Stimulated activated CD4-positive, alpha-beta T cell treated with anti-CD3 and anti-CD28 coated beads, Interleukin-1b, Interleukin-23, amount 100 ng/mL, for 24 hours (primary cell): ENCODE data around the gene PMF1.
"Not testable (repeated sequence)": the region's sequence is repeated elsewhere in the genome, so short reads cannot be mapped to it uniquely, and the experiment has no call there.

ENCODE experiments used
- DNase-seq, 4 experiments: peaks; one replicate each; pipeline ENCODE4 v3.0.0-alpha.2; 2020; ENCODE audit warnings: low read depth in 4 of 4, low spot score in 1 of 4

Gene PMF1

DNA sequence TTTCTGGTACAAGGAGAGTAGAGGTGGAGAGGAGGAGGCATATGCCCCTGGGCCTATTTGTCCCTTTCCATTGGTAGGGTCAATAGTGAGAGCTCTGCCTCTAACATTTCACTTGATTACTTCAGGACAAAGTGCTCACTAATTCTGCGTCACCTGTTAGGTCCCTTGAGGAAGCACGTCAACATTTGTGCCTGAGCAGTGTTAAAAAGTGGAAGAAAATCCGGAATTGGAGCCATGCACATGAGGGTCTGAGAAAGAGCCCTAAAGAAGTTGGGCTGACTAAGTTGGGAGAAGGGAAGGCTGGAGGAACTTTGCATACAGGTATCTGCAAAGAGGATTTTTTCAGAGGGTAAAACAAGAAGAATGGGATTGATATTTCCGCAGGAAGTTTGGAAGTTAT is 17.0 kb upstream of the PMF1 start:
- DNase-seq, result no peak

- no peak for DNase-seq
These were observed 16.4 kb upstream of the PMF1 start for GRCh38 chr1:156196445-156196844.

GRCh38 chr1:156198831-156199349 is 13.9 kb upstream of the PMF1 start:
- DNase-seq, result peak in 1 of 4 experiments; percentile 34

DNA sequence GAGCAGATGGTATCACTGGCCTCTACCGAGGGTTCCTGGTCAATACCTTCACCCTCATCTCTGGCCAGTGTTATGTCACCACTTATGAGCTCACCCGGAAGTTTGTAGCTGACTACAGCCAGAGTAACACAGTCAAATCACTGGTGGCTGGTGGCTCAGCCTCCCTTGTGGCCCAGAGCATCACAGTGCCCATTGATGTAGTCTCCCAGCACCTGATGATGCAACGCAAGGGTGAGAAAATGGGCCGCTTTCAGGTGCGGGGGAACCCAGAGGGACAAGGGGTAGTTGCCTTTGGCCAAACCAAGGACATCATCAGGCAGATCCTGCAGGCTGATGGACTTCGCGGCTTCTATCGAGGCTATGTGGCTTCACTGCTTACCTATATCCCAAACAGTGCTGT is 12.8 kb upstream of the PMF1 start:
- DNase-seq, result no peak

DNA sequence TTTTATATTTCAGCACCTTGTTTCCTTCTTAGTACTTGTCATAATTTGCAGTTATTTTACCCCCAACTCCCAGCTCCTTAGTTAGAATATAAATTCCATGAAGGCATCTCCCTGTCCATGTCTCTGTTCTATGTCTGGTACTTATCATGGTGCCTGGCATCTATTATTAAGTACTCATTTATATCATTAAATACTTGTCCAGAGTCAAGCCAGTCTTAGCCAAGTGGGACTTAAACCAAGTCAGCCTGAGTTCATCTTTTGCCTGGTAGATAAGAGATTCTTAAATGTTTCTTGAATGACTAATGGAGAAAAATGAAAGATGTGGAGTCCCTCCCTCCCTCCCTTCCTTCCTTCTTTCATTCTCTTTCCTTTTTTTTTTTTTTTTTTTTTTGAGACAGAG is 9.5 kb upstream of the PMF1 start:
- DNase-seq, result no peak

- DNase-seq, result no peak
These were observed 8.1 kb upstream of the PMF1 start for GRCh38 chr1:156204686-156205085.

DNA sequence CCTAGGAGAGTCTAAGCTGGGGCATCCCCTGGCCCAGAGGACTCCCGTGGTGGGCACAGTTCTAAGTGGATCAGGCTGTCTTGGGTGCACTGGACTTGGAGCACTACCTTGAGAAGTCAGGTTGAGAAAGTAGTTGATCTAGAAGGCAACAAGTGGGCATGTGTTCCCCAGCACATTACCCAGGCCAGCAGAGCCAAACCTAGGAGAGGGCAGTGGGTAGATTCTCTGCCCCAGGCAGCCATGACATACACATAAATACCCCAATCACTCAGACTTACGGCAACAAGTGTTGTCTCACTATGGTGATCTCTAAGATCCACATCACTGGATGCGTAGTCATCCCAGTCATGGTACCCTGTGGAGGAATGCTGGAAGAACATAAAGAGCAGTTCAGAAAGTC is 1.6 kb upstream of the PMF1 start:
- no peak for DNase-seq

DNA sequence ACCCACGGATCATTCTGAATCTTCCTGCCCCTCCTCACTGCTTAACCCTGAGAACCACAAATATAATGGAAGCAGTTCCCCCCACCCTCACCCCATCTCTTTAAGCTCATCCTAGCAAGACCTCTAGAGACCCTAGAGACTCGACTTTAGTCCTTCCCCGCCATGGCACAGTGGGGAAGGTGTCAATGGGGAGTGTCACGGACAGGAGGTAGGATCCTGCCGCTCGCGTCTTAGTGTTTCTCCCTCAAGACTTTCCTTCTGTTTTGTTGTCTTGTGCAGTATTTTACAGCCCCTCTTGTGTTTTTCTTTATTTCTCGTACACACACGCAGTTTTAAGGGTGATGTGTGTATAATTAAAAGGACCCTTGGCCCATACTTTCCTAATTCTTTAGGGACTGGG is 677 bp upstream of the PMF1 start:
- DNase-seq, result no peak

DNA sequence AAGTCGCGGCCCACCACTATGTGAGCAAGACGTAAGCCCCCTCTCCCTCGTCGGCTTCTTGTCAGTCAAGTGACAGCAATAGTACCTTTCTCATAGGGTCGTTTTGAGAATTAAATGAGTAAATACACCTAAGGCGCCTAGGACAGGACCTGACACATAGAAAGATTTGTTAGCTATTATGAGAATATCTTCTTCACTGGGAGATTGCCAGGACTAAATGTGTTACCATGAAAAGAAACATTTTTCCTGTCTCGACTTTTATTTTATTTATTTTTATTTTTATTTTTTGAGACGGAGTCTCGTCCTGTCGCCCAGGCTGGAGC is 798 bp downstream of the PMF1 start:
- DNase-seq, result no peak

- DNase-seq, result peak in 1 of 4 experiments; percentile 30
These were observed 1.4 kb downstream of the PMF1 start for GRCh38 chr1:156214024-156214748.

DNA sequence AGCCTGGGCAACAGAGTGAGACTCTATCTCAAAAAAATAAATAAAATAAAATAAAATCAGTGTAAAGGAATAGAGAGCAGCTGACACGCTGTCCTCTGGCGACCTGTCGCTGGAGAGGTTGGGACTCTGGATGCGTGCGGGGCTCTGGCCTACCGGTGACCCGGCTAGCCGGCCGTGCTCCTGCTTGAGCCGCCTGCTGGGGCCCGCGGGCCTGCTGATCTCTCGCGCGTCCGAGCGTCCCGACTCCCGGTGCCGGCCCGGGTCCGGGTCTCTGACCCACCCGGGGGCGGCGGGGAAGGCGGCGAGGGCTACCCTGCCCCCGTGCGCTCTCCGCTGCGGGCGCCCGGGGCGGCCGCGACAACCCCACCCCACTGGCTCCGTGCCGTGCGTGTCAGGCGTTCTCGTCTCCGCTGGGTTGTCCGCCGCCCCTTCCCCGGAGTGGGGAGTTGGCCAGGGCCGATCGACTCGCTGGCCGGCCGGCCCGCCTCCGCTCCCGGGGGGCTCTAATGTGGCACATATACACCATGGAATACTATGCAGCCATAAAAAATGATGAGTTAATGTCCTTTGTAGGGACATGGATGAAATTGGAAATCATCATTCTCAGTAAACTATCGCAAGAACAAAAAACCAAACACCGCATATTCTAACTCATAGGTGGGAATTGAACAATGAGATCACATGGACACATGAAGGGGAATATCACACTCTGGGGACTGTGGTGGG is 3.7 kb downstream of the PMF1 start:
- DNase-seq, result not testable (repeated sequence)

DNA sequence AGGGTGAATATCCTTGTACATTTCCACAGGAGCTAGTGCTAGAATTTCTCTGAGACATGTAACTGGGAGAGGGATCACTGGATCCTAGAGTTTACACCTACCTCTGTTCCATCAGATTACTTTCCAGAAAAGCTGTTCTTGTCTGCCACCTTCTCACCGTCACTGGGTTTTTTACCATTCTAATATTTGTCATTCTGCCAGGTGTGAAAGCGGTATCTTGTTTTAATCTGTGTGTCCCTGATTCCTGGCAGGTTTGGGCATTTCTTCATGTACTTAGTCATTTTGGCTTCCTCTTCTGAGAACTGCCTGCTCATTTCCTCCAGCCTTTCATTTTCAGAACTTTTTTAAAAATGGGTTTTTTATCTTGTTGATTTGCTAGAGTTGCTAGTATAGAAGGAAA is 5.1 kb downstream of the PMF1 start:
- no peak for DNase-seq

DNA sequence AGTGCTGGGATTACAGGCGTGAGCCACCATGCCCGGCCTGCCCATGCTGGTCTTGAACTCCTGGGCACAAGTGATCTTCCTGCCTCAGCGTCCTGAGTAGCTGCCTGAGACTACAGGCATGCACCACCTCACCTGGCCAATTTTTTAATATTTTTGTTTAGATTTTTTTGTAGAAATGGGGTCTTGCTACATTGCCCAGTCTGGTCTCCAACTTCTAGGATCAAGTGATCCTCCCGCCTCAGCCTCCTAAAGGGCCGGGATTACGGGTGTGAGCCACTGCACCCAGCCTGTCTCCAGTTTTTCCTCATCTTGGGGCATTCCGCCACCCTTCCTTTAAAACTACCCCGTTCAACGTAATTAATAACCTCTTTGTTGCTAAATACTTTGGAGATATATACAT is 7.4 kb downstream of the PMF1 start:
- DNase-seq, result no peak

DNA sequence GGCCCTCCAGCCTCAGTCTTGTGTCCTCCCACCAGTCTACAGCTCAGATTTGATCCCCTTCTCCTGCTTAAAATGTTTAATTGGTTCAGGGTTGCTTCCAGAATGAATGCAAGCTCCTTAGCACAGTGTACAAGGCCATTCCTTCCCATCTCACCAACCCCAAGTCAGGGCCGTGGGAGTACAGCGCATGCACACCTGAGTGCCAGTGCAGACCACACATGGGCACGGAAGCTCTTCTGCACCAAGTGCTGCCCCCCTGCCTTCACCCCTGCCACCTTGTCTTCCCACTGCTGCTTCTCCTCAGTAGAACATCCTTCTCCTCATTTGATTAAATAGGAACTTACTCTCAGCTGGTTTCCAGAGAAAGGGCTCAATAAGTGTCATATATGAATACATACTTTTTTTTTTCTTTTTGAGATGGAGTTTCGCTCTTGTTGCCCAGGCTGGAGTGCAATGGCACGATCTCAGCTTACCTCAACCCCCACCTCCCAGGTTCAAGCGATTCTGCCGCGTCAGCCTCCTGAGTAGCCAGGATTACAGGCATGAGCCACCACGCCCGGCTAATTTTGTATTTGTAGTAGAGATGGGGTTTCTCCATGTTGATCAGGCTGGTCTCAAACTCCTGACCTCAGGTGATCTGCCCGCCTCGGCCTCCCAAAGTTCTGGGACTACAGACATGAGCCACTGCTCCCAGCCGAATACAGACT is 9.3 kb downstream of the PMF1 start:
- no peak for DNase-seq

- no peak for DNase-seq
These were observed 12.8 kb downstream of the PMF1 start for GRCh38 chr1:156225677-156226014.

- no peak for DNase-seq
These were observed 13.3 kb downstream of the PMF1 start for GRCh38 chr1:156226116-156226538.

DNA sequence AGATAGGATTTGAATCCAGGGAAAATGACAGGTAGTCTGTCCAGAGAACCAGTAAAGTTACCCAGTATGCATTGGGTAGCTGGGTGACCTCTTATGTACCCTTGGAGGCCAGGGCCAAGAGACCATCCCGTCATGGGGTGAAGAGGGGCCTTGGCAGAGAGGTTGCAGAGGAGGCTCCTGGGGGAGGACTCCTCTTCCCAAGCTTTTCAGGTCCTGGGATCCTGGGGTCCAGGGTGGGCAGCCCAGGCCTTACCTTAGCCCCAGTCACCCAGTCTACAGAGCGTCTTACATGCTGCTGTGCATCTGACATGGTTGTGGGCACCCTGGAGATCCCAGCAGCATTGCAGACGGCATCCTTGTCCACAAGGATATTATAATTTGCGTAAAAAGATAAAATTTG is 14.0 kb downstream of the PMF1 start:
- no peak for DNase-seq

GRCh38 chr1:156228501-156228900 is 15.7 kb downstream of the PMF1 start:
- DNase-seq, result no peak

- no peak for DNase-seq
These were observed 17.1 kb downstream of the PMF1 start for GRCh38 chr1:156229809-156230472.

DNA sequence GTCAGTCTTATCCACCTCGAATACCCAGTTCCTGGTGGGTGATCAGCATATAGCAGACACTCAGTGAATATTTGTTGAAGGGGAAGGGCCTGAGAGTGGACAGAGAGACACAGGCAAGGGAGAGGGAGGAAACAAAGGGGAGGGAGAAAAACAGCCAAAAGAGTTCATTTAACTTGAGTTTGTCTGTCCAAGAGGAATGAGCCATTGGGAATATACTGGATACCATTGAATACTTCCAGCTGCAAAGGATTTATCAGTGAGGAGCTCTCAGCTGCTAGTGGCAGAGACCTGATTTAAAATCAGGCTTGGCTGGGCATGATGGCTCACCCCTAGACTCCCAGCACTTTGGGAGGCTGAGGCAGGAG is 17.6 kb downstream of the PMF1 start:
- DNase-seq, result no peak

GRCh38 chr1:156232201-156232894 is 19.5 kb downstream of the PMF1 start:
- DNase-seq, result no peak
